T-helper 1 cell treated with Interleukin-12 subunit alpha and Interleukin-12 subunit beta and Interleukin-4 antibody, amounts not matched to agents 30 μg/mL and 1 μg/mL, for 36 hours (primary cell): Measurements from ENCODE around the gene ZCCHC24.

ENCODE experiments used
- H3K27ac Mint-ChIP-seq: one replicate; pipeline ENCODE4 v1.8.0; 2021; ENCODE audit warnings: mild to moderate bottlenecking, mixed read lengths
- H3K27me3 Mint-ChIP-seq: one replicate; pipeline ENCODE4 v1.8.0; 2021; ENCODE audit warnings: low read depth, mixed read lengths
- H3K36me3 Mint-ChIP-seq: one replicate; pipeline ENCODE4 v1.8.0; 2021; ENCODE audit warnings: low read depth, mixed read lengths
- H3K4me1 Mint-ChIP-seq: one replicate; pipeline ENCODE4 v1.8.0; 2021; ENCODE audit warnings: low read depth, mixed read lengths
- H3K4me3 Mint-ChIP-seq: one replicate; pipeline ENCODE4 v1.8.0; 2021; ENCODE audit warnings: mild to moderate bottlenecking, moderate library complexity, mixed read lengths
- H3K9me3 Mint-ChIP-seq: one replicate; pipeline ENCODE4 v1.8.0; 2021; ENCODE audit warnings: mixed read lengths

ZCCHC24 gene

GRCh38 chr10:79479283-79479909 is 34.0 kb upstream of the ZCCHC24 start:
- no peaks in the 10 kb centered on the region for H3K36me3 Mint-ChIP-seq
- H3K27ac Mint-ChIP-seq, result no peak overlapping the region
- no peak overlapping the region for H3K4me3 Mint-ChIP-seq
- no peaks in the 10 kb centered on the region for H3K9me3 Mint-ChIP-seq
- peaks cover 41% of the 10 kb centered on the region for H3K27me3 Mint-ChIP-seq
- no peaks in the 10 kb centered on the region for H3K4me1 Mint-ChIP-seq

GRCh38 chr10:79477456-79477855 is 32.0 kb upstream of the ZCCHC24 start:
- Mint-ChIP-seq H3K27me3 (peaks cover 59% of the 10 kb centered on the region), H3K9me3 (no peaks in the 10 kb centered on the region), H3K36me3 (no peaks in the 10 kb centered on the region), H3K27ac (no peak overlapping the region), H3K4me1 (no peaks in the 10 kb centered on the region), H3K4me3 (no peak overlapping the region)

DNA sequence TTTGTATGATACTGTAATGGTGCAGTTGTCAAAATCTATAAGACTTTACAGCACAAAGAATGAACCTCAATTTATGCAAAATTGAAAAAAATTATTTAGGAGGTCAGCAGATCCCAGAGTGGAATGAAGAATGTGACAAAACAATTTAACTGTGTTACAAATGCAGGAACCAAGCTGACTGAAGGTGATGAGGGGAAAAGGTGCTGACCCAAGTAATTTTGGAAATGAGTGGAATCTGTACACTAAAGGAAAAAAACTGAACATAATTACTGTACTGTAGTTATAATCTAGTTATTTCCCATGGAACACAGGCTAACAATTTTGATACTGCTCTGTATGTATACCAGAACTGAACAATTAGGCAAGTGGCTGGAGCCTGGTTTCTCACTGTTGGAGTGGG is 31.2 kb upstream of the ZCCHC24 start:
- Mint-ChIP-seq H3K9me3 (no peaks in the 10 kb centered on the region), H3K4me3 (no peak overlapping the region), H3K4me1 (no peaks in the 10 kb centered on the region), H3K27me3 (peaks cover 64% of the 10 kb centered on the region), H3K36me3 (no peaks in the 10 kb centered on the region), H3K27ac (no peak overlapping the region)

DNA sequence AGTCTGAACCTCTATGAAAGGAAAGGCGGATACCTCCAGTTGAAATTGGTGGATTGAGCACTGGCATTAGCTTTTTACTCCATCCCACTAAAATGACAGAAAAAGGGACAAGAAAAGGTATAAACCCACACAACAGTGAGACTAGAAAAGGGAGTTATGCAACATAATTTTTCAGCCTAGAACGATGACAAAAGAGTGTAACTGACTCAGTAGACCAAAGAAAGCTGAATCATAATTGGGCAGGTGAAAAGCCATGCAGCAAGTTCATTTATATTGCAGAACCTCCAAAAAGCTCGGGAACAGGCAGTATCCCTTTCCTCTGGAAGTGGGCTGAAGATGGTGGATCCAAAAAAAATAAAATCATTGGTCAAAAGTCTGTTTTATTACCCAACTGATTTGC is 30.5 kb upstream of the ZCCHC24 start:
- no peak overlapping the region for H3K27ac Mint-ChIP-seq
- H3K27me3 Mint-ChIP-seq, result peaks cover 63% of the 10 kb centered on the region
- H3K36me3 Mint-ChIP-seq, result no peaks in the 10 kb centered on the region
- H3K4me3 Mint-ChIP-seq, result no peak overlapping the region
- H3K4me1 Mint-ChIP-seq, result no peaks in the 10 kb centered on the region
- no peaks in the 10 kb centered on the region for H3K9me3 Mint-ChIP-seq

DNA sequence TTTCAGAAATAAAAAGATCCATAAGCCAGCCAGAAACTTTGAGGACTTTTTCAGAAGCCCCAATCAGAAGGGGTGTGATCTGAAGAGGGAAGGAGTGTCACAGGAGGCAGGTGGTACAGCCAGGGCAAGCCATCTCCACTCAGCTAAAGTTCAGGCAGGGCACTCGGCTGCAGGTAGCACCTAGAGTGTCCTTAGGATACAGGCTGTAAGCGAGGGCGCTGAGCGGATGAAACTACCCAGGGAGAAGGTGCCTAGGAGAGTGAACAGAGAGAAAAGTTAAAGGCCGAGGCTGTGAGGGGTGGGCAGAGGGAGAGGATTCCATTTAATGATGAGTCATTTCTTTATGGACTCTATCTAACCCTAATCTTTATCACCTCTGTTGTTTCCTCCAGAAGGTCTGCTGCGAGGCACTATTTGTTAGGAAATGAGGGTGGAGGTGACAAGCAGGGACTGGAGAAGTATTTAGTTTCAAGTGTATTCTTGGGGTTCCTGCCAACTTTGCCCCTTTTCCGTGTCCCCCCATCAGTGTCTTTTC is 29.8 kb upstream of the ZCCHC24 start:
- H3K9me3 Mint-ChIP-seq, result no peaks in the 10 kb centered on the region
- no peaks in the 10 kb centered on the region for H3K36me3 Mint-ChIP-seq
- H3K27me3 Mint-ChIP-seq, result peaks cover 57% of the 10 kb centered on the region
- H3K4me1 Mint-ChIP-seq, result no peaks in the 10 kb centered on the region
- no peak overlapping the region for H3K27ac Mint-ChIP-seq
- no peak overlapping the region for H3K4me3 Mint-ChIP-seq

GRCh38 chr10:79473496-79474095 is 28.2 kb upstream of the ZCCHC24 start:
- peaks cover 53% of the 10 kb centered on the region for H3K27me3 Mint-ChIP-seq
- H3K4me1 Mint-ChIP-seq, result no peaks in the 10 kb centered on the region
- H3K4me3 Mint-ChIP-seq, result no peak overlapping the region
- no peak overlapping the region for H3K27ac Mint-ChIP-seq
- no peaks in the 10 kb centered on the region for H3K9me3 Mint-ChIP-seq
- no peaks in the 10 kb centered on the region for H3K36me3 Mint-ChIP-seq

DNA sequence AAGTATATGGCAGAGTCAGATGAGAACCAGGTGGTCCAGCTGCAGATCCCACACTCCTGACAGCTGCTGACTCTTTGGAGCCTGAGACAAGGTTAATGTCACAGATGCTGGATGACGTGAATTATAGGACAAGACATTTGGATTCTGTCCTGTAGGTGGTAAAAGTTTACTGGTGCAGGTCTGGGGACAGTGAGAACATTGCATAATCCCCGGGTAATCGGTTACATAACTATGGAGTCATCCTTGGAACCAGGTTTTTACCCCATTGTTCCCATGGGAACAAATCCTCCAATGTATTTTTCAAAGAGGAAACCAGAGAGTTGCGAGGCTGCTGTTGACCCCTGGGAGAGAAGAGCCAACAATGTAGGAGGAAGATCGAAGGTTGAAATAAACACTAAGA is 27.5 kb upstream of the ZCCHC24 start:
- H3K27ac Mint-ChIP-seq, result no peak overlapping the region
- no peaks in the 10 kb centered on the region for H3K4me1 Mint-ChIP-seq
- H3K36me3 Mint-ChIP-seq, result no peaks in the 10 kb centered on the region
- peaks cover 53% of the 10 kb centered on the region for H3K27me3 Mint-ChIP-seq
- H3K9me3 Mint-ChIP-seq, result no peaks in the 10 kb centered on the region
- no peak overlapping the region for H3K4me3 Mint-ChIP-seq

GRCh38 chr10:79472449-79472848 is 27.0 kb upstream of the ZCCHC24 start:
- Mint-ChIP-seq H3K9me3 (no peaks in the 10 kb centered on the region), H3K36me3 (no peaks in the 10 kb centered on the region), H3K27me3 (peaks cover 52% of the 10 kb centered on the region), H3K27ac (no peak overlapping the region), H3K4me1 (no peaks in the 10 kb centered on the region), H3K4me3 (no peak overlapping the region)

GRCh38 chr10:79471776-79472175 is 26.4 kb upstream of the ZCCHC24 start:
- no peak overlapping the region for H3K27ac Mint-ChIP-seq
- H3K4me3 Mint-ChIP-seq, result no peak overlapping the region
- H3K27me3 Mint-ChIP-seq, result peaks cover 47% of the 10 kb centered on the region

GRCh38 chr10:79470096-79470495 is 24.7 kb upstream of the ZCCHC24 start:
- Mint-ChIP-seq H3K36me3 (no peaks in the 10 kb centered on the region), H3K9me3 (no peaks in the 10 kb centered on the region), H3K27me3 (peaks cover 41% of the 10 kb centered on the region), H3K4me3 (no peak overlapping the region), H3K4me1 (no peaks in the 10 kb centered on the region), H3K27ac (no peak overlapping the region)

More at GRCh38 chr10:79471776-79472175, 26.4 kb upstream of the ZCCHC24 start:
- Mint-ChIP-seq H3K36me3 (no peaks in the 10 kb centered on the region), H3K9me3 (no peaks in the 10 kb centered on the region), H3K4me1 (no peaks in the 10 kb centered on the region)

DNA sequence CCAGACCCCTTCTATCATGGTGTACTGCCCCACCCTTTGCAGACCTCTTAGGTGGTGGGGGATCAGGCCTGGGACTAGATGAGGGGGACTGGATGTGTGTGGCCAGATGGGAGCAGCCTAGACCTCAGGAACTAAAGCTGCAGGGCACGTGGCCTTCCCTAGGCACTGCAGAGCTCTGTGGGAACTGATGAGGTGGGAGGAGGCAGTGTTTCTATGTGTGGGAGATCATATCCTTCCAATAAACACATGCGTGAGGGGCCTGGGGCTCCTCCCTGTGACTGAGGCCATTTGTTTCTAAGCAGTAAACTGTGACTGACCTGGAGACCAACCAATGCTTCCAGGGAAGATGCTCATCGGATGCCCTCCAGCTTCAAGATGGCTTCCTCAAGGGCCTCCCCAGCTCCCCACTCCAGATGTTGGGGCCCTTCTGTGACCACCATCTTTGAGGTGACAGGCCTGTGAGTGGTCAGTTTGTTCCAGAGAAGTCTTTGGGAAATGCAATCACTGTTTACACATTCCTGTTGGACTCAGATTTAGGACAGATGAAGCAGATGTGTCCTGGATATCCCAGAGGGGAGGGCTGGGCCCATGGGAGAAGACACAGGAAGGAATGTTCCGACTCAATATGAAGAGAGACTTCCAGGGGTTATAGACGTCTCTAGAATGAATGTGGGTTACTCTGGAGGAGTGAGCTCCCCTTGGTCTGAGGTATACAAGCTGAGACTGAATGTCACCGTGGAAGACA is 23.6 kb upstream of the ZCCHC24 start:
- Mint-ChIP-seq H3K27ac (no peak overlapping the region), H3K4me3 (no peak overlapping the region), H3K27me3 (peaks cover 32% of the 10 kb centered on the region), H3K36me3 (no peaks in the 10 kb centered on the region), H3K4me1 (no peaks in the 10 kb centered on the region), H3K9me3 (no peaks in the 10 kb centered on the region)

GRCh38 chr10:79468015-79468560 is 22.7 kb upstream of the ZCCHC24 start:
- peaks cover 24% of the 10 kb centered on the region for H3K27me3 Mint-ChIP-seq
- H3K9me3 Mint-ChIP-seq, result no peaks in the 10 kb centered on the region
- H3K4me1 Mint-ChIP-seq, result no peaks in the 10 kb centered on the region
- no peaks in the 10 kb centered on the region for H3K36me3 Mint-ChIP-seq
- no peak overlapping the region for H3K4me3 Mint-ChIP-seq
- no peak overlapping the region for H3K27ac Mint-ChIP-seq

- no peaks in the 10 kb centered on the region for H3K36me3 Mint-ChIP-seq
- no peaks in the 10 kb centered on the region for H3K4me1 Mint-ChIP-seq
- no peak overlapping the region for H3K4me3 Mint-ChIP-seq
- no peak overlapping the region for H3K27ac Mint-ChIP-seq
- H3K27me3 Mint-ChIP-seq, result peaks cover 7% of the 10 kb centered on the region
- H3K9me3 Mint-ChIP-seq, result no peaks in the 10 kb centered on the region
Observed at GRCh38 chr10:79465341-79465740, 19.9 kb upstream of the ZCCHC24 start.

- H3K4me1 Mint-ChIP-seq, result no peaks in the 10 kb centered on the region
- H3K36me3 Mint-ChIP-seq, result no peaks in the 10 kb centered on the region
- no peaks in the 10 kb centered on the region for H3K9me3 Mint-ChIP-seq
- no peak overlapping the region for H3K4me3 Mint-ChIP-seq
- no peak overlapping the region for H3K27ac Mint-ChIP-seq
- peaks cover 9% of the 10 kb centered on the region for H3K27me3 Mint-ChIP-seq
Observed at GRCh38 chr10:79463578-79464496, 18.4 kb upstream of the ZCCHC24 start.
